NCI-H226 (cell line): ENCODE results near the gene CCSER1.
A peak's percentile ranks its signal among the peaks of the same experiment; 100 is the strongest.

ENCODE experiments used
- DNase-seq: peaks from one replicate; pipeline ENCODE4 v3.0.0-alpha.2; 2015

CCSER1 gene

GRCh38 chr4:90990284-90990683 lies 863.1 kb downstream of the CCSER1 start:
- peak; percentile 32 for DNase-seq

- DNase-seq, result no peak
Measured at GRCh38 chr4:90992213-90992612, 865.0 kb downstream of the CCSER1 start.

DNA sequence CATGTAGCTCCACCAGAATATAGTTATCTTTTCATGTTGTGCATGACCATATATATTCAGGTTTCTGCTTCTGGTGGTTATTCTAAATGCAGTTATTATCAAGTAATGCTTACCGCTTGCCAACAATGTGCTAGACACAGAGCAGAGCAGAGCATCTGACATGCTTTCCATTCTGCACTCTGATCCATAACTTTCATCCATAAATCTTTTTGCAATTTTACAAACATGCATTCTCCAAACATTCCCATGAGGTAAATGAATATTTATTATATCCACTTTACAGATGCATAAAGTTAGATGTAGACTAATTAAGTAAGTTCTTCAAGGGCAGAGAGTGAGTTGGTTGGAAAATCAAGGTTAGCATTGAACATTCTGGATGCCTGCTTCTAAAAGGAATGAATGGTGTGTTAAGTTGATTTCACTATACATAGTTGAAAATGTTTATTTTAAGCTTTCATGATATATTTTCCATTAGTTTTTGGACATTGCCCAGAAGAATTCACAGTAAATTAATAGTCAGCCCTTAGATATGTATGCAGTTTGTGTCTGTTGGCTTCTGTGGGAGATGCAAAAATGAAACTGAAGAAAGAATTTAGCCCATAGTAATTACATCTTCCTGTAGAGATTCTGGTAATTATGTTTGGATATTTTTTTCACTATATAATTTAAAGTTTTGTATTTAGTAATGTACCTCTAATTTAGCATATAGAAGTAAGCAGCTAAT lies 867.8 kb downstream of the CCSER1 start:
- DNase-seq, result no peak

- no peak for DNase-seq
Measured at GRCh38 chr4:90995996-90996395, 868.8 kb downstream of the CCSER1 start.

- DNase-seq, result no peak
Measured at GRCh38 chr4:90996813-90997212, 869.6 kb downstream of the CCSER1 start.

DNA sequence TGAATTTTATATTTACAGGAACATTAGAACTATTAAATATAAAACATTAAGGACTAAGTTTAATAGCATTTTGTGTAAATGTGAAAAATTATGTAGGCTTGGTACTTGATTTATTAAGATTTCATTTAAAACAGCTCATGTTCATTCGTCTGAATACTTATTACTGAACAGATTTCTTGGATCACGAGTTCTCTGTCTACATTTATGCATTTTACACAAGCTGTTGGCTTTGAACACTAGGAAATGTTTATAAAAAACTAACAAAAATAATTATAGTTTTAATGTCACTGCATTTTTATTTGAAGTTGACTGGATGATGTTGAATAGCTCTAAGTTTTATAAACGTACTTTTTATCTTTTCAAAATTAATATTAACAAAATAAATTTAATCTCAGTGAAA lies 888.7 kb downstream of the CCSER1 start:
- DNase-seq, result no peak

DNA sequence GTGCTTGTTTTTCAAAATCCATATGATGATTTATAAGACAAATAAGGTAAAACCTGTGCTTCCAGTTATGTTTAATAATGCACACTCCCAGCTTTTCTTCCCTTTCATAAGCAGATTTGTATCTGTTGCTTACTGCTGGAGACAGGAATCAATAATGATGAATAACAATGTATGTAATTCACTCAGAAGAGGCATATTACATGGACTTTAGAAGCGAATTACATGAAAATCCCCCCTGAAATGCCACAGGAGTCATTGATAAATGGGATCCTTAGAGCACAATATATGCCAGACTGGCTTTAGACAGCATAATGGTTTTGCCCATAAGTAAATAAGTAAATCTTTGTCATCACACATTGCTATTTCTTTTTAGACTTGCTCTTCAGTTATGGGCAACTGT lies 892.3 kb downstream of the CCSER1 start:
- DNase-seq, result no peak

- no peak for DNase-seq
Measured at GRCh38 chr4:91025241-91026148, 898.3 kb downstream of the CCSER1 start.

- no peak for DNase-seq
Measured at GRCh38 chr4:91028228-91028627, 901.0 kb downstream of the CCSER1 start.

DNA sequence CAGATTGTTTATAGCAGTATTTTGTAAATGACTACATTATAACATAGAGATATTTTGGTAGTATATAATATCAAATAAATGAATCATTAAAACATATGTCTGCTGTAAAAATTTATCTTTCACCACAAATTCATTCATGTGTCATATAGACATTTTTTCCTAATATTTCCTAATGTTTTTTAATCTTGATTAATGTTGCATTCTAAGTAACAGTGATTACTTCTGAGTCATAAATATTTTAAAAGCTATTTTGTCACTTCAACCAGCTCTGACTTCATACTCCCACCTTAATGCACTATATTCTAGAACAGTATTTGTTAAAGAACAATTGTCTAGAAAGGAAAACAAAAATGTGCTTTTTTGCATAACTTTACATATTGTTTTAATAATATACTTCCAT lies 904.6 kb downstream of the CCSER1 start:
- no peak for DNase-seq

DNA sequence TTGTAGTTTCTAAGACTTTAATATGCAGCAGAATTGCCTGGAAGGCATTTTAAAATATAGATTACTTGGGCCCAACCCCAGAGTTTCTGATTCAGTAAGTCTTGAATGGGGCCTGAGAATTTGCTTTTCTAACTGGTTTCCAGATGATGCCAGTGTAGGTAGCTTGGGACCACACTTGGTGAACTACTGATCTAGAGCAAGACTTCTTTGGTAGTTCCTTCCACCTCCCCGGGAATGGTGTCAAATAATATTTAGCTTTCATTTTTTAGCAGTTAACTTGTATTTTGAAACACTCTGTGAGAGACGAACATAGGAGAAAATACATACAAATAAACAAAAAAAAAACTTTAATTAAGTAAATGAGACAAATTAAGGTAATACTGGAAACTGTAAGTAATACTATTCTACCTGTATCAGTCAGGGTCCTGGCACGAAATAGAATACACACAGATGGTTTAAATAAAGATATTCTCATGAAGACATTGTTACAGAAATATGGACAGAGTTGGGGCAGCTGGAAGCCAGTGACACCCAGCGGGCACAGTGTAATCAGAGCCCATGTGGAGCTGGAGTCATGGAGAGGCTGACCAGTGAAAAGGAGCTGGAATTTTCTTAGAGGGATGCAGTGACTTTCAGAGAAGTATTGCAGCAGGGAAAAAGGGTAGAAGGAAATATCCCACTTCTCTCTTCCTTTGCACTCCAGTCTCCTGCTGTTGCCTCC lies 905.7 kb downstream of the CCSER1 start:
- no peak for DNase-seq

DNA sequence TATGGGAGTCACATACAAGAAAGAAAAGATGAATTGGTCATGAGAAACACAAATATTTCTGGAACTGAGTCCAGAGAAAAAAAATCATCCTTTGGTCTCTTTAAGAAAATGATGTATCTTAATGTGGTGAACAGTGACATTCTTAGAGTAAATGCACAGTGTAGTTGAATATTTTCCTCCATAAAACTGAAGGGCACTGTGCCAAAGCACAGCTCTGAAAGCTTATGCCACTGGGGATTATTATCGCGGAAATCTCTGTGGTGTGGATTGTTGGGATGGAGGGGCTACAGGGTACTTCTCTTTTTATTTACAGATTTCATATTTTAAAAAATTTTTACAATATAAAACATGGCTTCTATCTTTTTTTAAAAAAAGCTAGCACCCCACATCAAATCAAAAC lies 908.1 kb downstream of the CCSER1 start:
- DNase-seq, result no peak

DNA sequence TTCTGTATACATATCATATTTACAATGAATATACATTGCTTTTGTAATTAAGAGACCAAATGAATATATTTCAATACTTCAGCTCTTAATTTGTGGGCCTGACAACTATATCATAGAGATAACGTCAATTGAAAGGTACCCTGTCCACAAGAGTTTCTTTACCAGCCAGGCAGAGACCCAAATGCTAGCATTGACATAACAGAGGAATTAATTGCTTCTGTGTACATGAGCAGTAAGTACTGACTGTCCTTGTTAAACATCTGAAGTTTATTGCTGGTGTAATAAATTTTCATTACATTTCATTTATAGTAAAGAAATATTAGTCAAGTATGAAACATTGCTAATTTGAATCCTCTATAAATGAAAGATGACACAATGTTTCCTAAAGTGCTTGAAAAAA lies 910.8 kb downstream of the CCSER1 start:
- no peak for DNase-seq

GRCh38 chr4:91057871-91058270 lies 930.7 kb downstream of the CCSER1 start:
- DNase-seq, result no peak

GRCh38 chr4:91058345-91058744 lies 931.2 kb downstream of the CCSER1 start:
- DNase-seq, result peak; percentile 51

DNA sequence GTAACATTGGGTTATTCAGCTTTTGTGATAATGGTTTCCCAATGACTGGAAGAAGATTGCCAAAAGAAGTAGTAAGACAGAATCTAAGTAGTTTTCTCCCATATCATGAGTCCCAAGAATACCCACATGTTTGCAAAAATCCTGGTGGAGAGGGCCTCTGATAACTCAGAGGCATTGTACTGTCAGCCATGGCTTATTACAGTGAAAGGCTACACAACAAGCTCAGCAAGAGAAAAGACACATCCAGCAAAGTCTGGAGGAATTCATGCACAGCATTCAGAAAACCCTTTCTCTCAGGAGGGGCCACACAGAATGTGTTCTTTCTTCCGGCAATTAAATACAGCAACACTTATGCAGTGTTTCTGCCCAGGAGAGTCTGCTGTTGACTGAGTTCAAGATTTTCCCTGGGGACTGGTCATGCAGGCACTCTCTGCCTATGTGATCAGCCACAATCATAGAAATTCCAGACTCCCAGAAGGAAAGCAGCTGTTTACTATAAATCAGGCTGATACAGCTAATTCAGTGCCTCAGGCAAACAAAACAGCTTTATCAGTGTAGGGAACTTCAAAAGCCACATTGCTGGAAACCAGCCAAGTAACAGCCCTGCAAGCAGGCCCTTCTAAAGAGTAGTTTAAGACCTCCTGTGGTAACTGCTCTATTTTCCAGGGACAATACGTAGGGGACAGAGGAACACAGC lies 937.1 kb downstream of the CCSER1 start:
- peak; percentile 70 for DNase-seq

GRCh38 chr4:91065117-91065516 lies 937.9 kb downstream of the CCSER1 start:
- no peak for DNase-seq

DNA sequence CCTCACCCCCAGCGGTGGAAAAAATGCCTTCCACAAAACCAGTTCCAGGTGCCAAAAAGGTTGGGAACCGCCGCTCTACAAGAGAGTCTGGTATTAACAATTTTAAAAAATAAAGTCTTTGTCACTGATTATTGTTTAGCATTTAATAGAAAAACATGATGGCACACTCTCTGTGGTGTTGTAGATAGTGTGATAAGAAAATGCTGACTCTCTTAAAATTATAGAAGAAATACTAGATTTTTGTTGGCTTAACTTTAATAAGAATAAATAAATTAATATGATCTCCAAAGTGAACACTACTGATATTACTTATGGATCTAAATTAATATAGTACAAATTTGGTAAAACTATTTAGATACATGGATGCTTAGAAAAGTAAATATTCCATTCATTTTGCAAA lies 943.5 kb downstream of the CCSER1 start:
- no peak for DNase-seq

- DNase-seq, result peak; percentile 9
Measured at GRCh38 chr4:91076147-91076546, 949.0 kb downstream of the CCSER1 start.

DNA sequence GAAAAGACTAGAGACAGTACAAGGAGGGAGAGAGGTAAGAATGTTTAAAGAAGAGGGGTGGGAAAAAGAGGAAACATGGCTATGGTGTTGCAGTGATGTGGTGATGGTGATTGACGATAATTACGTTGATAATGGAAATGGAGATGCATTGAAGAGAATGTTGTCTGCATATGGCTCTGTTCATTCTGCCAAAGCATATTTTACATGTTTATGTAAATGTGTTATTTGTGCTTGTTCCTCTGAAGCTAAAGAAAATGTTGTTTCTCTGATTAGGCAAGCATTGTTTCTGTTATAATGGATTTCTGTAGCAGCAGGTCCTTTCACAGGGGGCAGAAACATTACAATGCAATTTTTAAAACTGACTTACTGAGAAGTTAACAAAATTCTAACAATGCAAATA lies 958.8 kb downstream of the CCSER1 start:
- no peak for DNase-seq

DNA sequence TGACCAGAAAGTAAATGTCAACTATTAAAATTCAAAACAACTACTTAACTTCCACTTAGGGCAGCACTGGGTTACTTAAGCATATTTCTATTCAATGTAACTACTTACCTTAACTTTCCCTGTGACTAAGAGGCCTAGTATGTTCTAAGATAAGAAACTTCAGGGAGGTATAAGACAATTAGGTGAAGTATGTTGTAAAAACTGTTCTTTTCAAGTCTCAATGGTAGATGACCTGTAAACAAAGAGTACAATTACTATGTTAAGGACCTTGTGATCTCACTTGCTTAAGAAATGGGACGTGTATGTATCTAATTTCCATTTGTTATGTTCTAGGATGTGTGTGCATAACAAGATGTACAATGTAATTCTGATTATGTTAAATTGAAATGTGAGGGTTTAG lies 960.5 kb downstream of the CCSER1 start:
- DNase-seq, result peak; percentile 43

- no peak for DNase-seq
Measured at GRCh38 chr4:91089178-91089577, 962.0 kb downstream of the CCSER1 start.

- DNase-seq, result no peak
Measured at GRCh38 chr4:91092398-91092980, 965.3 kb downstream of the CCSER1 start.
